Colon (tissue), 2 donors: ENCODE data around the gene SGCD.

Source experiments
- FAIRE-seq: peaks from 2 replicates; lab custom pipeline; 2012; peaks lifted over from hg19 to GRCh38; lab: Jason Lieb, UNC
- donor health status: control.
- donor health status: control.

The SGCD gene

DNA sequence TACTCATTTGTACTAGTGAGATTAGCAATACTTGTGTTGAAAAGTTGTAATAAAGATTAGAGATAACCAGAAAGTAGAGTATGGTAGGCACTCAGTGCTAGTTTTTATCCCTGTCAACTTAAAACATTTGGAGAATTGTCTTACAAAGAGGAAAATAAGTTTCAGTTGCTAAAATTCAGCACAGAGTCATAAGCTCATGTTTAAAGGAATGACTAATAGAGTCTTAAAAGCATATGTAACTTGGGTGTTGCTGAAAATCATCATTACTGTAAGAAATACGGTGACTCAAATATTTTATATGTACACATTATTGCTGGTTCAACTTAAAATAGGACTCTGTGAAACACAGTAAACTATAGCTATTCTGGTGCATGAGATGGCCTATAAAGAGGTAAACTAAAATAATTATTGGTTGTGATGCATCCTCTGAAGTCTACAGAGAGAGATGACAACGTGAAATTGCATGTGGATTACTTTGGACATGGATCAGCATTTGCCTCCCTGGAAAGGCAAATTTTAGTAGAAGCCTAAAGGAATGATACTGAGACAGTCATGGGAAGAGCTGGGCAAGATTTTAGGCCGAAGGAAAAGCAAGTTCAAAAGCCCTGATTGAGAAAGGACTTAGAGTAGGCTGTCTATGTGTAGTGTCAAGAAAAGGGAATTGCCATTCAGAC lies 34.6 kb downstream of the SGCD start:
- FAIRE-seq: no peak

DNA sequence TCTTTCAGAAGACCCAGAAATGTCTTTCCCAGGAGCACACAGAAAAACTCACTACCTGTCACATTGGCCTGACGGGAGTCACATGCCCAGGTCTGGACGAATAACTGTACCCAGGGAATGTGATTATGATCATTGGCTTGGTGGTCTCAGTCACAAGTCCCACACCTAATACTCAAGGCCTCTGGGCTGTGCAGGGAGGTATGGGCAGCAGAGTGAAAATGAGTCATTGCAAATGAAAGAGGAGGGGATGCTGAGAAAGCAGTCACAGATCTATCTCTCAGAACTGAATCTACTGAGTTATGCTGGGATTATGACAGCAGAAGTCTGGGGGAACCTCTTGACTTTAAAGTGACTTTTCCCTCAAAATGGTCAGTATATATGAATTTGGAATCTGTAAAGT lies 36.9 kb downstream of the SGCD start:
- no peak for FAIRE-seq

DNA sequence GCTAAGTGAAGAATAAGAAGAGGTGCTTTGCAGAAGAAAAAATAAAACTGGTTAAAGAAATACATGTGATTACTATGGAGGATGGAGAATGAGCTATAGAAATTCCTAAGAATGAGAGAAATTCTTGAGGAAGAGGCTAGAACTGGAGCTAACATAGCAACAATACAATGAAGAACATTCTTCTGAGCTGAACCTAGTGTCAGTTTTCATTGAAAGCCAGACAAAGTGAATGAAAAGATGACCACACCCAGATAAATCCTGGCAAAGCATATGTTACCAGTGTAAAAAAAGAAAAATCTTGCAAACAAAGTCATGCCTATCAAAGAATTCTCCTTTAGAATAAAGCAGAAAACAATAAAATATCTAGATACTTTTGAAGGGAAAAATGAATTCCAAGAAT lies 39.6 kb downstream of the SGCD start:
- FAIRE-seq: no peak

DNA sequence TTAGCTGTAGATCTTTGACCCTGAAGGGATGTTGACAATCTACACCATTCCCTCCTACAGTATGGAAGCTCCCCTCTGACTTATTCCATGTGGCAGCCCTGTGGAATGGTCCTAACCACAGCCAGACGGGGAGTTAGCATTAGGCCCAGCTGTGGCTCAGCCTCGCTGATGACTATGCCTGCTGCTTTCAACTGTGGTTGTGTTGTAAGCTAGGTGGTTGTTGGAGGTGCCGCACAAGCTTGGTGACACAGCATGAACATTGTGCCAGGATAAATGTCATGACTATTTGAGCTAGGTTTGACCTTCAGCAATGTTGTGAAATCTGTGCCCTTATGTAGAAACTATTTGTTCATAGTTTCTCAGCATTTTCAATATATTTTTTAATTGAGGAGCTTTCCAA lies 40.6 kb downstream of the SGCD start:
- no peak for FAIRE-seq

DNA sequence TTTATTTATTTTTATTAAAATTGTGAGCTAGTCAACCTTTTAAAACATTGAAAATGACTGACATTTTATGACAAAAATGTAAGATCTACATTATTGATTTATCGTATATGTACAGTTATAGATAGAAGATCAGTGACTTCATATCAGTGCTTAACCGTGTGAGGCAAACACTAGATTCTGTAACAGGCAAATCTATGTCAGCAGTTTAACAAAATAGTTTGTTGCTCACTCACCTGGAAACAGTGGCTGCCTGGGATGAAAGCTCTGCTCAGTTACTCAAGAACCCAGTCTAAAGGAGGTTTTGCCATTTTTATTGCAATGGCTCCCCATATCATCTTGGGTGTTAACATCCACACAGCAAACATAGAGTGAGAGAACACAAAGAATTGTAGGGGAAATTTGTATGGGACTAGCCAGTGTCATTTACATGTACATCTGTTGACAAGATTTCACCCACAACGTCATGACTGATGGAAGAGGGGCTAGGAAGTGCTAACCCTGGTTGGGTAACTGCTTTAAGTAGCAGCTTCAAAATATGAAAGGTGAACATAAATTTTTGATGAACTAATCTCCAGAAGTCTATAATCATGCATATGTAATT lies 49.0 kb downstream of the SGCD start:
- FAIRE-seq: no peak

DNA sequence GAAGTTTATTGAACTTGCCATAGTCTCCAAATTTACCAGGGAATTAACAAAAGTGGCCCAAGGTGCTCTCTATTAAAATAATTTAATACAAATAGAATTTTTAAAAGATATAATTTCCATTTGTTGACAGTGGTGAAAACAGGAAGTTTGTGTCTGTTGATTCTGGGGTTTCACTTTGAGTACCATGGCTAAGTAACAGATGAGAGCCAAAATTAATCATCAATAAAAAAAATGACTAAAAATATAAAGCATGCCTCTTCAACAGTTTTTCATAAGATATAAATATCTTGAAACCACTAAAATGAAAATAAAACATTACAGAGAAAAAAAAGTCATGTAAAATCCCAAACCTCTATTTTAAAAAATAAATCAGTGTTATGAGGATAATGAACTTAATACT lies 49.8 kb downstream of the SGCD start:
- FAIRE-seq: peak; percentile 60

DNA sequence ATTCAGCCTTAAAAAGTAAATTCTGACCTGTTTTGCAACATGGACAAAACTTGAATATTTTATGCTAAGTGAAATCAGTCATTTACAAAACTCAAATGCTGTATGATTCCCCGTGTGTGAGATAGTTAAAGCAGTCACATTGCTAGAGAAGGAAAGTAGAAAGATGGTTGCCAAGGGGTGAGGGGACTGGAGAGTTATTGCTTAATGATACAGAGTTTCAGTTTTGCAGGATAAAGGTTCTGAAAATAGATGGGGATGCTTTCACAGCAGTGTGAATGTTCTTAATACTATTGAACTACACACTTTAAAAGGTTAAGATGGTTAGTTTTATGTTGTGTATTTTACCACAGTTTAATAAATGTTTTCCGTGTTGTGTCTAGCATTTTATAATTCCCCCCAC lies 51.2 kb downstream of the SGCD start:
- no peak for FAIRE-seq

DNA sequence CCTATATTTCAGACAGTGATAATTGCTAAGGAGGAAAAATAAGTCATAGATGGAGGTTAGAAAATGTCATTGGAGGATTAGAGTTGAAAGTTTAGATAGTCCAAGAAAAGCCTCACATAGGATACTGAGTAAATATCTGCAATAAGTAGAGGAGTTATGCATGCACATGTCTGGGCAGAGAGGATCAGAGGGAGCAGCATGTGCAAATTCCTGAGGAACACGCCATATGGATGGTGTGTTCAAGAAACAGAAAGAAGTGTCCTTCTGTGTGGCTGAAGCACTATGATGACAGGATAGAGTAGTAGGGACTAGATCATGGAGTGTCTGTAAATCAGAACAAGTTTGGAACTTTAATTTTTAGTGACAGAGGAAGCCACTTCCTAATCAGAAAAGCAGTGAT lies 52.2 kb downstream of the SGCD start:
- FAIRE-seq: no peak

DNA sequence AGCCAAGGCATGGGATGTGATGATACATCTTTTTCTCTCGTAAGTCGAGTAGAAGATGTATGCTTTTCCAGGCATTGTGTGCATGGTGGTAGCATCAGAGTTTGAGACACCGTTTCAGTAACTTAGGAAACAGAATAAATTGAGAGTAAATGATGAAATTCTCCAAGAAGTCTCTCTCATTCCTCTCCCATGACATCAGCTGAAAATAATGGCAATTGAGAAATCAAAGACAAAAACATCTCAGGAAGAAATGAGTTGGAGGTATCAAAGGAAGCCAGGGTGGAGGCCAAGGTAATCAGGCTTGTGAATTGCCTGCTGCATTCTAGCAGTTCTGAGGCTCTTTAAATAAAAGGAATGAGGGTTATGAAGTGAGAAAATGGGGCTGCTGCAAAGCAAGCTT lies 53.9 kb downstream of the SGCD start:
- no peak for FAIRE-seq

DNA sequence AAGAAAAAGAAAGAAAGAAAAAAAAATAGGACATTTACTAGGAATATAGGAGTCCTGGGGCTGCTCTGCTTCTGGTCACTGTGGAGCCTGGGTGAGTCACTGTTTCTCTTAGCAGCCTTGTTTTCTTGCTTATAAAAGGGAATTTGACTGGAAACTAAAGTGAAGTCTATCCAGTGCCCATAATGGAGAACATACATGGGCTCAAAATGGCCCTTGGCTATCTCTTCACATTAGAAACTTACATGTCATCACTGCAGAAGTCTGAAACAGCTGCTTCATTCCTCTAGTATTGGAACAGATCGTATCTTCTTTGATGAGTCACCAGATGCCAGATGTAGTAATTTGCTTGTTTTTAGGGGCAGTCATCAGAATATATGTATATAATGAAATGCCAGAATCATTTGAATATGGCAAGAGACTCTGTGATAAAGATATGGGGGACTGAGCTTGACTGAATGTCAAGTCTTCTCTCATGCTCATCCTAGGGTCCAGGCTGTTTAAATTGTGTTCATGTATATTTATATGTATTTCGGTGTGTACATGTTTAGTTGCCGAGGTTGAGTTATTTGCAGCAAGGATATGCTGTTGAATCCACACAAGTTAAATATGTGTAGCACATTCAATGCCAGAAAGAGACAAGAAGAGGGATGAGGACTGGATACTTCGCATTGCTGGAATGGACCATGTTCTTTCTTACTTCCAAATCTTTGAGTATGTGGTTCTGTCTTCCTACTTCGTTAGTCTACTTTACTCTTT lies 56.7 kb downstream of the SGCD start:
- no peak for FAIRE-seq

DNA sequence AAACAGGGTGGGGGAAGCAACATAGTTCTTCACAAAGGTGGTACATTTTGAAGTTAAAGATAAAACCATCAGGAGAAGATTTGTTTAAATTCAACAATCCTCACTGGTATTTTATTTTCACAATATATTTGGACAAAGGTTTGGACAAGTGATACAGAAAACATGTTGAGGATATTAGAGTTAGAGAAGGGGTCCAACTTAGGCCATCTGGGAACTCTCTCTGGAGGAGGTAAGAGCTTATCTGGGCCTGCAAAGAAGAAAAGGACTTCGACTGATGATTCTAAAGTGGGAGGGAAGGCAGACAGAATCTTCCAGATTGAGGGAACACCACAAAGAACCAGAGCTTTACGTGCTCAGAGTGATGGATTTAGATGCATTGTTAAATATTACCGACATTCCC lies 58.5 kb downstream of the SGCD start:
- FAIRE-seq: no peak

DNA sequence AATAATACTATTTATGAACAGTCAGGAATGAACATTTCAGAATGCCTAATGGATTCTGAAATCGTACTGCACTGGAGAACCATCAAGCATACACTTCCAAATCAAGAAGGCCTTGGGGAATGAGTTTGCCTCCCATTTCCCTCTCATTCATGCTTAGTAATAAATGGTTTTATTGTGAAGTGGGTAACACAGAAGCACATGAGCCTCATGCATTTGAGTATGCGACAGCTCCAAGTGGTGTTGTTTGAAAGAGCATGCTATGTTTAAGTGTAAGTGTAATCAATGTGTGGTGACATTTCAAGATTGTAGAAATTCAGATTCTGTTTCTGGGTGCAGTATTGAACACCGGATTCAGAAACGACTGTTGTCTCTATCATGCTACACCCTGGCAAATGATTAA lies 60.0 kb downstream of the SGCD start:
- FAIRE-seq: no peak

DNA sequence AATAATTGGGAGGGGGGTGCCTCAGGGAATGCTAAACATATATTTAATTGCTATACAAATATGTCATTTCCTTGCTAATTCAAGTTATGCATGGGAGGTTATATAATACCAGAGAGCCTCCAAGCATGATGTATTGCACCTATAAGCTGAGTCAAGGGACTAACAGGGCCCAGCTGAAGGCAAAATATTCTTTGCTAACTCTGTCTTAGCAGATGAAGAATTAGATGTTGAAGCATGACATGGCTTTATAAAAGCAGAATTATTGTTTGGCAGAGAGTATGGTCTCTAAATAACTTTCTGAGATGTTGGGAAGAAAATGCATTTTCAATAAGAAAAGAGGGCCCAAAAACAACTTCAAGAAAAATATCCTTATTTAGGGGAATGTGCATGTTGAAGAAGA lies 60.4 kb downstream of the SGCD start:
- FAIRE-seq: no peak

DNA sequence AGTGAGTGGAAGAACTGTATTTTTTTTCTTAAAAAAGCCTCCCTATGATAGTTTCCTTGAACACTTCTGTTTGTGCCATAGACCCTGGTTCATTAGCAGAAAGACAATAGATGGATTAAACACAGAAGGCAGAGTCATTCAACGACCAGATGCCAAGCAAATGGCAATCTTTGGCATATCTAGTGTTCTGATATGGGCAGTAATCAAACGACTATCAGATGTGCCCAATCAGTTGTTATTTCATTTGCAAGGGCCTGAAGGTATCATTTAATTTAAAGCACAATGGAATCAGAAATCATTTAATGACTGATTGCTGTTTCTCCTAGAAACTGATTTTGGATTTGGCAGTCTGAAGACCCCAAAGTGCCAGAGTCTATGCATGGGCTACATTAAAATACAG lies 61.3 kb downstream of the SGCD start:
- FAIRE-seq: no peak

DNA sequence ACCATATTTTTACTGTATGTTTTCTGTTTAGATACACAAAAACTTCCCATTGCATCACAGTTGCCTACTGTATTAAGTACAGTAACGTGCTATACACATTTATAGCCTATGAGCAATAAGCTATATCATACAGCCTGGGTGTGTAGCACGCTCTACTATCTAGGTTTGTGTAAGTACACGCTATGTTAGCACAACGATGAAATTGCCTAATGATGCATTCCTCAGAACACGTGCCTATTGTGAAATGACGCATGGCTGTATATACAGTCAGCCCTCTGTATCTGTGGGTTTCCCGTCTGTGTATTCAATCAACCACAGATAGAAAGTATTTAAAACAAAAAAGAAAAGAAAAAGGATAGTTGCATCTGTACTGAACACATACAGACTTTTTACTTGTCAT lies 64.2 kb downstream of the SGCD start:
- FAIRE-seq: no peak

DNA sequence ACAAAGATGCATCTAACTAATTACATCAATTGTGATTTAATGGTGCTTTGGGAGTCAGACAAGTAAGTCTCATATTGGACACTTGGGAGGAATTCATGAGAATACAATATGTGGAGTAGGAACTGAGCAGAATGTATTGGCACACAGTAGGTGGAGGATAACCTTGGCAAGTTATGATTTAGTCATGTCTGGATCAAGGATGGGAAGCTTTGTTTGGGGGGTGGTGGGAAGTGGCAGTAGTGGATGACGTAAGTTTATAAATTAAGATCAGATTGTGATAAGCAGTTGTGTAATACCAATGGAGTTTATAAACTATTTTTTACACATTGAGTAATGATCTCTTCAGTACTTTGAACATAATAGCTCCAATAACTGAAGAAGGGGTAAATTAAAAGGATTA lies 67.0 kb downstream of the SGCD start:
- FAIRE-seq: no peak

DNA sequence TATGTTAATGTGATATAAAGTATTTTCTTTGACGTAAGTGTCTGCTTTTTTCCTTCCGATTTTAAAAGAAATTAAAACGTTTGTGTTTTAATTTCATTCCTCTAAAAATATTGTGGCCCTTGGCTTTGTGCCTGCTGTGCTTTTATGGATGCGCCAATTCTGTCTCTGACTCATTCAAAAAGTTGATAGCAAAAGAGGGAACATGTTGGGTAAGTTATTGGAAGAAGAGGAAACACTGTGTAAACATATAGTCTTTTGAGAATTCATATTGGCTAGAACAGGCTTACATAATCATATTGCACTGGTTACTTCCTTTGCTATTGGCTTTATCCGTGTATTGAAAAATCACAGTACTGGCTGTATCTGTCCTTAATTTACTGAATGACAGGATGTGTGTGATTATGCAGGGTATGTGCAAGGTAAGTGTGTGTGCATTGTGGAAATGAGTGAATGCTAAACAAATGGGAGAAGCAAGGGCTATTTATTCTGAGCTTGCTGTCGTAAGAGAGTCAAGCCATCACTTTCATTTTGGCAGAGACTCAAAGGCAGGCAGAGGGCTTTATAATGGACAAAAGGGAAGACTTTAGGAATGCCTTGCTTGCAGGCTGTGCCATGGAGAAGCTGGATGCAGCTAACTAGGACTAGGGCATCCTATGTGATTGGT lies 67.8 kb downstream of the SGCD start:
- FAIRE-seq: no peak

DNA sequence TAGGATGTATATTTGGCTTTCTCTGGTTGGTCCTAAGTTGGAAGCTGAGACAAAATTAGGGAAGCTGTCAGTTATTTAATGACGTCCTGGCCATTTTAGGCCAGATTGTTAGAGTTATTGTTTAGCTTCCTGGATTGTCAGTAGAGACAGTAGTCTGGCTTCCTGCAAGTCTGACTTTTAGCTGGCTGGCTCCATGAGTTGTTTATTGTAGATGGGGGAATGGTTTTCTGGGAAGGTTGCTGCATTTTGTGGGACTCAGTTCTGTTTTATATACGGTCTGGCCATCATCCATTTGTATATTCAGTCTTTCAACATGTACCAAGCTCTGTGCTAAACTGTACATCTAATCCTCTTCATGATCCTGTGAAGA lies 68.3 kb downstream of the SGCD start:
- FAIRE-seq: no peak

DNA sequence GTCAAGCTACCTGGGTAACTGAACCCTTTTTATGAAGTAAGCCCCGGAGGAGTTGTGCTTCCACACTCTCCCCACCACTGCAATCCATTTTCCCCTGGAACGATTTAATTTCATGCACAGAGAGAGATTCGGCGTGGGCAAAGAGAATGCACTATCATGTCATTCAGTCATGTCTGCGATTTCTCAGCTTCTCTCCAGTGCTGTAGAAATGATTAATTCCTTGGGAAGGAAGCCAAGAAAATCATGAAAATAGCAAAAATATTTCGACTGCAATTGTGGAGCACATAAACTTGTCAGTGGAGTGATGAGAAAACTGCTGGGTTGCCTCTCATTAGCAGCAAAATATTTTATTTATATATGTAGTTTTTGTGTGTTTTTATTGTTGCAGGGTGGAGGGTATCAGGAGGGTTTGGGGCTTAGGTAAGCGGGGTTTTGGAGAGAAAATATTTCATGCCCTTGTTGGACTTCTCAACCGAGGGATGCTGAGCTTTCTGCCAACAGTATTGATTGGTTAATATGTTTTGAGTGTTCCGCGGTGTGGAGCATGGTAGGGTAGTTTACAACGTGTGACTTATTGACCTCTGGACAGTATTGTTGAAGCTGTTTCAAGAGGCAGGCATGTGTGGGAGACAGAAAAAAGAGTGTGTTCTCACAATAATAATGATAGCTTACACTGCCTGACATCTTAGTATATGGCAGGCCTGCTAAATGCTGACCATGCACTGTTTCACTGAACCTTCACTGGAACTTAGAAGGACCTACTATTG lies 69.3 kb downstream of the SGCD start:
- FAIRE-seq: no peak

DNA sequence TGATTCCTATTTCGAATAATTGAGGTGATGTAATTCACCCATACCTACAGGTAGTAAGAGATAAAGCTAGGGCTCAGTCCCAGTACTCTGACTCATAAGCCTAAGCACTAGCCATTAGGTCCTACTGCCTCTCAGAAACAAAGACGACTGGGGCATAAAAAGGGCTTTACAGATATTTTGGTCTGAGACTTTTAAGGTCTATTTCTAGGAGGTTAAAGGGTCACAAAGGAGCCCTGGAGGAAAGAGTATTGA lies 69.8 kb downstream of the SGCD start:
- no peak for FAIRE-seq

DNA sequence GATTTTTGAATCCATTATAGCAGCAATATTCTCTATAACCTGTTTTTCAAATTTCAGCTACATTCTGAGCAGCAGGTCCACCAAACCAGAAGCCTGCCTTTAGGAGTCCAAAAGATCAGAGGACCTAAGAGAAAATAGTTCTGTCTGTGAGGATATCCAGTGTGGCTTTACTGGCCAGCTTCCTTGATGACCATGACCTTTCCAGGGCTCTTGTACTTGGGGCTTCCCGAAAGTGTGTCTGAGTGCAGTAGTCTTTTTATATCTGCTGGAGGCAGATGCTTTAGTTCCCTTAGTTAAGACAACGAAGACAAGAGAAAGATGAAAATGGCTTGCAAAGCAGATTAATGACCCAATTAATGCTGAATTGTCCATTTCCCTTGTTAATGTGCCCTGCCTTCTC lies 72.4 kb downstream of the SGCD start:
- FAIRE-seq: no peak

DNA sequence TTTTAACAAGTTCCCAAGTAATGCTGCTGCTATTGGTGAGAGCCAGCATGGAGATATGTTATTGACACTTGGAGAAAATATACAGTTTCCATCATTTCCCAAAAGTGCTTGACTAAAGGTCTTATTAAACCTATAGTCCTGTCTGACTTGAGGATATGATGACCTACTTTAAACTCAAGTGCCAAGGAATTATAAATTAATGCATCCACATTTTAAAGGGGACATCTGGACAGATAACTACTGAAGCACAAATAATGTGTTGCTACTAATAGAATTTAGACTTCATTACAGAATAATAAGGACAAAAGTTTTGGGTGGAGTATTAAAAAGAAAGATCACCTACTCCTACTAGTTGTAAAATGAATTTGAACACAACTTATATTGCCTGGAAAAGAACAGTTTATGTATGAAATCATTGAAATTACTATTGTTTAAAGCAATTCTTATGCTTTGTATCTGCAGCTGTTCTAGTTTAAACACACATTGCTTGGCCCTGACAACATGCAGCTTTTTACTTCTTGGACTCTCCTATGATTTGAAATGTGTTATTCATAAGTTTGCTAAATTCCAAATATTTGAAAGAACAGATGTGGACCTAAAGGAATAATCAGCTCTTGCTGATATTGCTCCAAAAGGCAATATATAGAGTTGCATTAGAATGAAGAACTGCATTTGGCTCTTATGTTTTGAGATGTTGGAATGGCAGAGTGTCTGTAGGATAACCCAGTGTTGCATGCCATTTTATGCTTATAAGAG lies 73.4 kb downstream of the SGCD start:
- no peak for FAIRE-seq
